GM18909 (cell line): ENCODE results near the gene DNASE1L2.
"Not testable (repeated sequence)": the region's sequence is repeated elsewhere in the genome, so short reads cannot be mapped to it uniquely, and the experiment has no call there.

Experiments used
- ATAC-seq: cut with Tn5 transposase; IDR thresholded peaks from one replicate; pipeline ENCODE4 v1.9.1; 2021; ENCODE audit warnings: mild to moderate bottlenecking; ENCODE audit not compliant: unreplicated experiment, poor library complexity

DNASE1L2 gene

GRCh38 chr16:2203119-2203688 lies 33.0 kb upstream of the DNASE1L2 start:
- ATAC-seq: not testable (repeated sequence)

- ATAC-seq: no peak
Measured at GRCh38 chr16:2204416-2205103, 31.7 kb upstream of the DNASE1L2 start.

- peak; percentile 83 for ATAC-seq
Measured at GRCh38 chr16:2205104-2205966, 30.9 kb upstream of the DNASE1L2 start, which contains the start of gene MLST8. MLST8 (plus strand) TSS chr16:2205454; CDS start chr16:2206086, 632 bp downstream.

GRCh38 chr16:2205967-2206313 lies 30.3 kb upstream of the DNASE1L2 start:
- ATAC-seq: peak; percentile 4

GRCh38 chr16:2206420-2206779 lies 29.8 kb upstream of the DNASE1L2 start:
- no peak for ATAC-seq

GRCh38 chr16:2206780-2207433 lies 29.3 kb upstream of the DNASE1L2 start:
- no peak for ATAC-seq

GRCh38 chr16:2207872-2208271 lies 28.4 kb upstream of the DNASE1L2 start:
- ATAC-seq: no peak

GRCh38 chr16:2208308-2208707 lies 27.9 kb upstream of the DNASE1L2 start:
- no peak for ATAC-seq

- ATAC-seq: no peak
Measured at GRCh38 chr16:2208772-2209171, 27.5 kb upstream of the DNASE1L2 start.

GRCh38 chr16:2209258-2210008 lies 26.8 kb upstream of the DNASE1L2 start:
- no peak for ATAC-seq

- no peak for ATAC-seq
Measured at GRCh38 chr16:2210009-2210332, 26.3 kb upstream of the DNASE1L2 start.

- no peak for ATAC-seq
Measured at GRCh38 chr16:2210386-2211365, 25.6 kb upstream of the DNASE1L2 start, which contains the start of gene BRICD5. BRICD5 (minus strand) TSS chr16:2210863; CDS start chr16:2210833, 30 bp downstream.

GRCh38 chr16:2211923-2212347 lies 24.3 kb upstream of the DNASE1L2 start:
- no peak for ATAC-seq

GRCh38 chr16:2212362-2213324 lies 23.6 kb upstream of the DNASE1L2 start:
- no peak for ATAC-seq

- ATAC-seq: peak; percentile 11
Measured at GRCh38 chr16:2213817-2214718, 22.2 kb upstream of the DNASE1L2 start.

- ATAC-seq: peak; percentile 85
Measured at GRCh38 chr16:2214719-2214968, 21.6 kb upstream of the DNASE1L2 start, which contains the start of gene PGP. PGP (minus strand) TSS chr16:2214840; CDS start chr16:2214777, 63 bp downstream.

- no peak for ATAC-seq
Measured at GRCh38 chr16:2216330-2216729, 19.9 kb upstream of the DNASE1L2 start.
